GM19193 (cell line): Measurements from ENCODE around the gene BMP4.

Experiments used
- POLR2A ChIP-seq: IDR thresholded peaks from 4 replicates; pipeline ENCODE4 v1.6.1; 2011; ENCODE audit not compliant: insufficient read depth, insufficient read length; ENCODE audit errors: extremely low read depth

Gene BMP4

GRCh38 chr14:53951627-53952303 lies 4.9 kb downstream of the BMP4 start:
- TF ChIP-seq POLR2A = no peak

GRCh38 chr14:53951243-53951626 lies 5.4 kb downstream of the BMP4 start:
- no peak for TF ChIP-seq POLR2A

GRCh38 chr14:53950031-53950793 lies 6.4 kb downstream of the BMP4 start:
- TF ChIP-seq POLR2A = no peak

- no peak for TF ChIP-seq POLR2A
Measured at GRCh38 chr14:53949201-53949600, 7.4 kb downstream of the BMP4 start.

- no peak for TF ChIP-seq POLR2A
Measured at GRCh38 chr14:53948205-53948884, 8.3 kb downstream of the BMP4 start.

GRCh38 chr14:53947452-53948204 lies 9.0 kb downstream of the BMP4 start:
- no peak for TF ChIP-seq POLR2A

GRCh38 chr14:53947094-53947445 lies 9.6 kb downstream of the BMP4 start:
- TF ChIP-seq POLR2A = no peak

- TF ChIP-seq POLR2A = no peak
Measured at GRCh38 chr14:53946404-53947093, 10.1 kb downstream of the BMP4 start.

GRCh38 chr14:53946071-53946403 lies 10.6 kb downstream of the BMP4 start:
- no peak for TF ChIP-seq POLR2A

GRCh38 chr14:53943751-53944083 lies 12.9 kb downstream of the BMP4 start:
- no peak for TF ChIP-seq POLR2A

GRCh38 chr14:53942970-53943750 lies 13.5 kb downstream of the BMP4 start:
- TF ChIP-seq POLR2A = no peak

- no peak for TF ChIP-seq POLR2A
Measured at GRCh38 chr14:53938136-53938837, 18.3 kb downstream of the BMP4 start.

- no peak for TF ChIP-seq POLR2A
Measured at GRCh38 chr14:53934778-53935414, 21.7 kb downstream of the BMP4 start.
